Stimulated activated CD4-positive, alpha-beta T cell treated with anti-CD3 and anti-CD28 coated beads, Interleukin-15, amount 100 ng/mL, for 24 hours (primary cell): ENCODE data around the gene DNM1L.

Experiments used
- DNase-seq: peaks from one replicate; pipeline ENCODE4 v3.0.0-alpha.2; 2020

The DNM1L gene

GRCh38 chr12:32761716-32762115, 82.6 kb downstream of the DNM1L start:
- DNase-seq: no peak

GRCh38 chr12:32765906-32766305, 86.8 kb downstream of the DNM1L start:
- no peak for DNase-seq

DNA sequence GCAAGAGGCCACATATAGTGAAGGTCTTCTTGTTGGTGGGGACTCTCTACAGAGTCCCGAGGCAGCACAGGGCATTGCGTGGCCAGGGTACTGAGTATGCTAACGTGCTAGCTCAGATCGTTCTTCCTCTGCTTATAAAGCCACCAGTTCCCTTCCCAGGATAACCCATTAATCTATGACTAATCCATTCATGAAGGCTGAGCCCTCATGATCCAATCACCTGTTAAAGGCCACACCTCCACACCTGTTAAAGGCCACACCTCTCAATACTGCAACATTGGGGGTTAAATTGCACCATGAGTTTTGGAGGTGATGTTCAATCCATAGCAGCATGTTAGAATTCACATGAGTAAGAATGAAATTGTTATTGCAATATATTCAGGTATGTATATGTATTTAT, 89.4 kb downstream of the DNM1L start:
- DNase-seq: no peak

DNA sequence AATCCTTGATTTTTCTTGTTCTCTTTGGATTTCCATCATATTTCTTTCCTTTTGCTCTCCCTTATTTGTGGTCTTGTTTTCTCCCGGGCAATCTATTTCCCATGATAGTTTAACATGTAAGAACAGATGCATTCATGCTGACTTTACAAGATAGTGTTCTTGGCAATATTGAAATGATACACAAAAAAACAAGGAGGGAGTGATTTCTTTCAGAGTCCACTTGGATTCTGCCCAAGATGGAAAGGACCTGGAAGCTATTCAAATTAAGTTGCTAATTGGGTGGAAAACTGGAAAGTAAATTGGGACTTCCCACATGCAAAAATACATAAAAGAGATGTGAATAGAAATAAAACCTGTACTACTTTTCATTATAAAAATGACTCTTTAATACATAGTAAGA, 91.0 kb downstream of the DNM1L start:
- DNase-seq: no peak

DNA sequence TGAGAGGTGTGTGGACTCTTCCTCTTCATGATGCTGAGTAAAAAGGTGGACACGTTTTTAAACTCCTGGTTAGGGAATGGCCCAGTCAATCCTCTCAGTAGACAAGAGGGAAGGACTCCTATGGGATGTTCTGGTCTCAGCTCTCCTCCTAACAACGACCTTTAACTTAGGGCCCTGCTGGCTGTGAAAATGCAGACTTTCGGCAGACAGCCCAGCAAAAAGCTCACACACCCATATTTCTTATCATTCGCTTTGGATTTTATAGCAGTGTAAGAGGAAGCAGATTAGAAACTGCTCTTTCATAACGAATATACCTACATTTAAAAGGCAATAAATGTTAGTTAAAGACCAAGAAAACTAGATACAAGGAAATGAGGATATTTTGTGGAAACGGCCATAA, 94.6 kb downstream of the DNM1L start:
- no peak for DNase-seq

DNA sequence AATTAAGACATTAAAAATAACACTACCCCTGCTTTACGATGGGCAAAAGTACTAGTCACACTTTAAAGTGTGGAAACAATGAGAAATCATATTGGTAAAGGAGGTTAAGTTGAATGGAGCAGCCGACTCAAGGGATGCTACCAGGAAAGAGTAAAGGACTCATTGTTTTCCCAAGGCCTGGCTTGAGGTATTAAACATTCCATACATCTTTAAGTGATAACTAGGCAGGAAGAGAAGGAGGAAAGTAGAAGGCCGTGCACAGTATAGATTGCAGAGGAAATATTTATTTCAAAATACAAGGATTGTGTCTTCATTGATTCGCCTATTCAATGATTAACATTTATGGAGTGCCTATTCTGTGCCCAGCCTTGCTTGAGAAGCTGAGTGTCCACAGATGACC, 97.2 kb downstream of the DNM1L start:
- DNase-seq: no peak

GRCh38 chr12:32777159-32777558, 98.1 kb downstream of the DNM1L start:
- DNase-seq: no peak

DNA sequence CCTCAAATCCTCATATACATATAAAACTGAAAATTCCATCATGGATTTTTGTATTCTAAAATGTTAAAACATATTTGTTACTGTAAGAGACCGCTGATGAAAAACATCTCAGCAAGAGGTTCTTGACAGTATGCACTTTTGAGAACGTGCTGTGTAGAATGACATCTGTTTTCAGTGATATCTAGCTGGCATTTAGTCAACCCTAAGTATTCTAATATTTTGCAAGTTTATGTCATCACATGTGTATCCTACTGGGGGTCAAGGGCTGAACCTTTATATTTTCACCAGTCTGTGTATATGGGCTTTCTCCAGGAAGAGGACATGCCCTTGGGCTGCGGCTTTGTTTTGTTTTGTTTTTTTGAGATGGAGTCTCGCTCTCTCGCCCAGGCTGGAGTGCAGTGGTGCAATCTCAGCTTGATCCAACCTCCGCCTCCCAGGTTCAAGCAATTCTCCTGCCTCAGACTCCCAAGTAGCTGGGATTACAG, 98.6 kb downstream of the DNM1L start:
- DNase-seq: no peak

- no peak for DNase-seq
Observed at GRCh38 chr12:32780071-32780470, 101.0 kb downstream of the DNM1L start.

DNA sequence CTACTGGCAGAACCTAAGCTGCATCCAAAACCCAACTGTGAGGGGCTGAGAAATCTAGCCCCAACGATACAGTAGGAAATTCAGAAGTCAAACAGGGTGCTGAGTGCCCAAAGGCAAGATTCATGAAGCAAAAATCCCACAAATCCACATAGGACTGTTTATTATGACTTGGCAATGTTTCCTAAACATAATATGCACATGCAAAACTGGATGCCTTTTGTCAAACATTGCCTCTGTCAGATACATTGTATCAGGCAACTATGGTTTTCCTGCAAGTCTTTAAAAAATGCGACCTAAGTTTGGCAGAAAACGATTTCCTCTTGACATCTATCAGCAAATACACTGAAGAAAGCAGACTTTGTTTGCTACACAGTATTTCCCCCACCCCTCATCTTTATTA, 103.9 kb downstream of the DNM1L start:
- no peak for DNase-seq

GRCh38 chr12:32785557-32785956, 106.5 kb downstream of the DNM1L start:
- DNase-seq: no peak

GRCh38 chr12:32788405-32788804, 109.3 kb downstream of the DNM1L start:
- DNase-seq: no peak

- DNase-seq: no peak
Observed at GRCh38 chr12:32789446-32789845, 110.3 kb downstream of the DNM1L start.

- no peak for DNase-seq
Observed at GRCh38 chr12:32789916-32790315, 110.8 kb downstream of the DNM1L start.

DNA sequence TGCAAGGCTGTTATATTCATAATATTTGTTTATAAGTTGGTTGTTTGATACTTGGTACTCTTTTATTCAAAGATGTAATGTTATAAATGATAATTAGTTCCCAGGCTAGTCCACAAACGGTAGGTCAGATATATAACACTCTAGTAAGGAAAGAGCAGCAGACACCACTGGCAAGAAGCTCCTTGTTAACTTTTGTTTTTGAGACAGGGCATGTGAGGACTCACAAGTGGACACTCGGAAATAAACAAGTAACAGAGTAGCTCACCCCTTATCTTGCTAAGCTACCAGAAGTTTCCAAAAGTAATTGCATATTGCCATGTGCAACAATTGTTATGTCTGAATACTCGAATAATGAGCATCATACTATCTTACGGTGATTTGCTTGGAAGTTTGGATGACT, 115.2 kb downstream of the DNM1L start:
- DNase-seq: no peak
